Hepatocyte (in vitro differentiated cells): ENCODE data around the gene FOXO3. TPM values are rescaled to one million over a fixed set of nuclear protein-coding genes. Genes with fewer than 3 reads are reported as not detected.

Experiments used
- DNase-seq: peaks from one replicate; pipeline ENCODE4 v3.0.0-alpha.2; 2016; ENCODE audit warnings: low spot score
- H2AFZ ChIP-seq: fragments of 200-600 bp; sonication (generic); 2 replicates; pipeline ENCODE4 v1.6.0; 2016; ENCODE audit warnings: antibody characterized with exemption, mild to moderate bottlenecking
- H3K27ac ChIP-seq: fragments of 200-600 bp; sonication (generic); 2 replicates; pipeline ENCODE4 v1.5.1; 2016; ENCODE audit warnings: mild to moderate bottlenecking
- H3K27me3 ChIP-seq: fragments of 200-600 bp; sonication (generic); 2 replicates; pipeline ENCODE4 v1.6.1; 2016
- H3K36me3 ChIP-seq: fragments of 200-600 bp; sonication (generic); replicated peaks from 2 replicates; pipeline ENCODE4 v1.5.1; 2016; ENCODE audit warnings: low read depth; ENCODE audit not compliant: insufficient read depth
- H3K4me1 ChIP-seq: fragments of 200-600 bp; sonication (generic); 2 replicates; pipeline ENCODE4 v1.5.1; 2016; ENCODE audit warnings: mild to moderate bottlenecking, moderate library complexity; ENCODE audit not compliant: insufficient read depth
- H3K4me2 ChIP-seq: fragments of 200-600 bp; sonication (generic); 2 replicates; pipeline ENCODE4 v1.6.0; 2016
- H3K4me3 ChIP-seq: fragments of 200-600 bp; sonication (generic); 2 replicates; pipeline ENCODE4 v1.5.1; 2016; ENCODE audit warnings: mild to moderate bottlenecking
- H3K79me2 ChIP-seq: fragments of 200-600 bp; sonication (generic); 2 replicates; pipeline ENCODE4 v1.6.0; 2017; ENCODE audit warnings: mild to moderate bottlenecking
- H3K9me2 ChIP-seq: fragments of 200-600 bp; sonication (generic); replicated peaks from 2 replicates; pipeline ENCODE4 v1.6.0; 2017; ENCODE audit warnings: mild to moderate bottlenecking; ENCODE audit not compliant: insufficient read depth
- H3K9me3 ChIP-seq: fragments of 200-600 bp; sonication (generic); 2 replicates; pipeline ENCODE4 v1.5.1; 2016; ENCODE audit warnings: low read depth, mild to moderate bottlenecking
- H4K20me1 ChIP-seq: fragments of 200-600 bp; sonication (generic); 2 replicates; pipeline ENCODE4 v1.6.0; 2016; ENCODE audit warnings: mild to moderate bottlenecking; ENCODE audit not compliant: insufficient read depth, poor library complexity, severe bottlenecking
- EZH2 ChIP-seq: fragments of 200-600 bp; sonication (generic); IDR thresholded peaks from 2 replicates; pipeline ENCODE4 v1.6.1; 2016; ENCODE audit warnings: antibody characterized with exemption, mild to moderate bottlenecking, borderline replicate concordance
- EZH2phosphoT487 ChIP-seq: fragments of 200-600 bp; sonication (generic); IDR thresholded peaks from one replicate; pipeline ENCODE4 v1.6.1; 2018; ENCODE audit warnings: antibody characterized with exemption, mild to moderate bottlenecking, low read depth, moderate library complexity; ENCODE audit not compliant: unreplicated experiment, severe bottlenecking
- WGBS: methylation state at CpG from one replicate; pipeline ENCODE4 v1.1.6; 2016; ENCODE audit warnings: low lambda C conversion rate; ENCODE audit errors: missing lambda C conversion rate; 5-methylcytosine and 5-hydroxymethylcytosine counted together
- polyA plus RNA-seq: library from polyadenylated mRNA; unstranded; fragments of >200 nt; fragmentation: Nextera tagmentation; extraction: Ambion mirVana; gene quantifications from 2 replicates; pipeline ENCODE4 v1.2.1, GENCODE V29; 2016
- total RNA-seq: library from RNA; depleted of rRNA; stranded (reverse); fragments of >200 nt; gene quantifications from 2 replicates; pipeline ENCODE4 v1.2.3, GENCODE V29; 2014
- TF ChIP-seq, protein P1 (sequence below): fragments of 200-600 bp; sonication (generic); IDR thresholded peaks from 2 replicates; pipeline ENCODE4 v1.5.1; 2016; ENCODE audit warnings: antibody characterized with exemption, mild to moderate bottlenecking; ENCODE audit not compliant: poor library complexity

The FOXO3 gene
- total and polyA plus RNA-seq, 2 experiments from 2014 or later = 44.6 to 54.9 TPM

DNA sequence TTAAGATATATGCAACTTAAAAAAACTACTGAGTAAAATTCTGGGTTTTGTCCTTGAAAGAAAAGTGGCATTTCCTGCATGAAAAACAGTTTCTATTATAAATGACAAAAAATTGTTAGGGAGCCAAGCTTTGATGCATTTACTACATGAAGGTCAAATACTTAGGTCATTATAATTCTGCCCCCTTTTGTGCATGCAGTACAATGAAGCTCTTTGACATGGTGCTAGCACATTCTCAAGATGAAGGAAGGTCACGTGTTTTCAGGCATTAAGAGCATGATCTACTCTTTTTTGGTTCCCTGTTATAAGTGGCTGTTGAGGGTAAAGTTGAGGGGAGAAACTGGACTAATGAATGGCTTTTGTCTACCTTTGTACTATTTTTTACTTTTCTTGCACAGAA is 72.7 kb downstream of the FOXO3 start:
- peaks cover 21% of the 10 kb centered on the region for H3K4me1 ChIP-seq
- no peaks in the 10 kb centered on the region for H3K36me3 ChIP-seq
- no peaks in the 10 kb centered on the region for H3K9me2 ChIP-seq
- H3K4me2 ChIP-seq = no peak overlapping the region
- no peaks in the 10 kb centered on the region for H3K27me3 ChIP-seq
- peaks cover 100% of the 10 kb centered on the region for H3K79me2 ChIP-seq
- no peaks in the 10 kb centered on the region for H3K9me3 ChIP-seq
- 84% methylated on average over 1 of the region's 1 CpG for WGBS
- H3K27ac ChIP-seq = no peak overlapping the region
- peaks cover 81% of the 10 kb centered on the region for H4K20me1 ChIP-seq
- DNase-seq = no peak
- H3K4me3 ChIP-seq = no peak overlapping the region
- TF ChIP-seq EZH2phosphoT487 = no peak
- no peak for TF ChIP-seq EZH2
- TF ChIP-seq, protein P1, sequence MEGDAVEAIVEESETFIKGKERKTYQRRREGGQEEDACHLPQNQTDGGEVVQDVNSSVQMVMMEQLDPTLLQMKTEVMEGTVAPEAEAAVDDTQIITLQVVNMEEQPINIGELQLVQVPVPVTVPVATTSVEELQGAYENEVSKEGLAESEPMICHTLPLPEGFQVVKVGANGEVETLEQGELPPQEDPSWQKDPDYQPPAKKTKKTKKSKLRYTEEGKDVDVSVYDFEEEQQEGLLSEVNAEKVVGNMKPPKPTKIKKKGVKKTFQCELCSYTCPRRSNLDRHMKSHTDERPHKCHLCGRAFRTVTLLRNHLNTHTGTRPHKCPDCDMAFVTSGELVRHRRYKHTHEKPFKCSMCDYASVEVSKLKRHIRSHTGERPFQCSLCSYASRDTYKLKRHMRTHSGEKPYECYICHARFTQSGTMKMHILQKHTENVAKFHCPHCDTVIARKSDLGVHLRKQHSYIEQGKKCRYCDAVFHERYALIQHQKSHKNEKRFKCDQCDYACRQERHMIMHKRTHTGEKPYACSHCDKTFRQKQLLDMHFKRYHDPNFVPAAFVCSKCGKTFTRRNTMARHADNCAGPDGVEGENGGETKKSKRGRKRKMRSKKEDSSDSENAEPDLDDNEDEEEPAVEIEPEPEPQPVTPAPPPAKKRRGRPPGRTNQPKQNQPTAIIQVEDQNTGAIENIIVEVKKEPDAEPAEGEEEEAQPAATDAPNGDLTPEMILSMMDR = no peak
- no peak overlapping the region for H2AFZ ChIP-seq

DNA sequence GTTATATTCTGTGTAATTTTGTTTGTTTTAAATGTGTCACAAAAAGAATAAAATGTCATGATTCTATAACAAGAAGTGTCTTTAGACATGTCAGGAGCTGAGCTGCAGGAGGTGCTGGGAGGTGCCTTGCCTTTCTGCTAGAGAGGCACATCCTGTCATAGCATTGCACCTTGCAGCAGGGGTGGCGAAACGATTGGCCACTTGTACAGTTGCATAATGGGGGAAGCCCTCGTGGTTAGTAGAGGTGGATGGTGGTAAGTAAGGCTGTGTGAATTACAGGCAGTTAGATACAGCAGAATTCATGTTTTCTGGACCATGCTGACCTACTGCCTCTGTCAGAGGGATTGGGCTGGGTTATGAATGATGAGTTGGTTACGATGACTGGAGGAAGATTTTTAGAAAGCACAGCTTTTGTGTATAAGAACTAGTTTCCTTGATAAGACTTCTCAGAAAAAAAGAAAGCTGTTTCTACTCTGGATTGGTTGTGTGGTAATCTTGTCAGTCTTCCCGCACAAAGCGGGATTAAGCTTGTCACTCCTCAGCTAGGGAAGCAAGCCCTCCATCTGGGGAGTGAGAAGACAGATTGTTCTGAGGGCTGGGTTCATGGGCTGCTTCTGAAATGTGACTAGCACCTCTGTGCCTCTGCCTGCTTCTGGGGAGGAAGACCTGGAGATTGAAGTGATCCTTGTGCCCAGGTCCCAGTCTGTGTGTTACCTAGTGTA is 74.9 kb downstream of the FOXO3 start:
- Histone ChIP-seq H3K27me3 (no peaks in the 10 kb centered on the region), H3K4me2 (no peak overlapping the region), H2AFZ (no peak overlapping the region), H3K9me3 (no peaks in the 10 kb centered on the region), H3K36me3 (no peaks in the 10 kb centered on the region), H3K4me3 (no peak overlapping the region), H4K20me1 (peaks cover 88% of the 10 kb centered on the region), H3K79me2 (peaks cover 99% of the 10 kb centered on the region), H3K4me1 (peaks cover 21% of the 10 kb centered on the region), H3K27ac (no peak overlapping the region), H3K9me2 (no peaks in the 10 kb centered on the region)
- no peak for DNase-seq
- TF ChIP-seq, protein P1 = no peak
- TF ChIP-seq EZH2phosphoT487 = no peak
- WGBS = 82% methylated on average over 6 of the region's 6 CpGs

DNA sequence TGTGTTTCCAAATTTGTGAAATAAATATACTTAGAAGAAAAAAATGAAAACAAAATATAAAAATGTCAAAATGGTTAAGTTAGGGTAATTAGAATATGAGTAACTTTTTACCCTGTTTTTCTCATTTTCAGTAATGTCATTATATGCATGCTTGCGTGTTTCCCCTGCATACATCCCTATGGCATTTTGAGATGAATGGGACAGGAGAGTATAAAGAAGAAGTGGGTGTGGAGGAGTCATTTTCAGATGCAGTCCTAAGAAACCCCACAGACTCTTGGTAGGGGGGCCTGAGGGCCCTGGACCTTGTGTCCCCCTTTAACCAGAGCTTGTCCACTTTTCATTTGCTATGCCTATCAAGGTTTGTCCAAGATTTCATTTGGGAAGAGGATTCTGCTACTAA is 77.2 kb downstream of the FOXO3 start:
- H3K79me2 ChIP-seq = peaks cover 98% of the 10 kb centered on the region
- H3K4me1 ChIP-seq = peaks cover 8% of the 10 kb centered on the region
- H3K9me3 ChIP-seq = no peaks in the 10 kb centered on the region
- no peaks in the 10 kb centered on the region for H3K27me3 ChIP-seq
- H2AFZ ChIP-seq = no peak overlapping the region
- TF ChIP-seq EZH2phosphoT487 (no peak), EZH2 (no peak)
- TF ChIP-seq, protein P1 = no peak
- DNase-seq = no peak
- H3K4me3 ChIP-seq = no peak overlapping the region
- H3K36me3 ChIP-seq = no peaks in the 10 kb centered on the region
- no peak overlapping the region for H3K27ac ChIP-seq
- H3K4me2 ChIP-seq = no peak overlapping the region
- H4K20me1 ChIP-seq = peaks cover 89% of the 10 kb centered on the region
- 100% methylated on average over 1 of the region's 1 CpG for WGBS
- no peaks in the 10 kb centered on the region for H3K9me2 ChIP-seq
